ENCODE measurements around the gene CNGA3.

The CNGA3 gene

GRCh38 chr2:98396745-98397355, 50.6 kb downstream of the CNGA3 start:
- Histone ChIP-seq H3K4me3 (replicated peaks; ENCODE audit: insufficient read depth, low read length) (no peak overlapping the region), H3K27ac (replicated peaks) (no peak overlapping the region), H3K27me3 (ENCODE audit: insufficient read depth, poor library complexity, severe bottlenecking) (peaks cover 3% of the 10 kb centered on the region)
- TF ChIP-seq, protein P1, sequence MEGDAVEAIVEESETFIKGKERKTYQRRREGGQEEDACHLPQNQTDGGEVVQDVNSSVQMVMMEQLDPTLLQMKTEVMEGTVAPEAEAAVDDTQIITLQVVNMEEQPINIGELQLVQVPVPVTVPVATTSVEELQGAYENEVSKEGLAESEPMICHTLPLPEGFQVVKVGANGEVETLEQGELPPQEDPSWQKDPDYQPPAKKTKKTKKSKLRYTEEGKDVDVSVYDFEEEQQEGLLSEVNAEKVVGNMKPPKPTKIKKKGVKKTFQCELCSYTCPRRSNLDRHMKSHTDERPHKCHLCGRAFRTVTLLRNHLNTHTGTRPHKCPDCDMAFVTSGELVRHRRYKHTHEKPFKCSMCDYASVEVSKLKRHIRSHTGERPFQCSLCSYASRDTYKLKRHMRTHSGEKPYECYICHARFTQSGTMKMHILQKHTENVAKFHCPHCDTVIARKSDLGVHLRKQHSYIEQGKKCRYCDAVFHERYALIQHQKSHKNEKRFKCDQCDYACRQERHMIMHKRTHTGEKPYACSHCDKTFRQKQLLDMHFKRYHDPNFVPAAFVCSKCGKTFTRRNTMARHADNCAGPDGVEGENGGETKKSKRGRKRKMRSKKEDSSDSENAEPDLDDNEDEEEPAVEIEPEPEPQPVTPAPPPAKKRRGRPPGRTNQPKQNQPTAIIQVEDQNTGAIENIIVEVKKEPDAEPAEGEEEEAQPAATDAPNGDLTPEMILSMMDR (IDR thresholded peaks at IDR 0.05; ENCODE audit: insufficient read depth, low read length) = no peak
- TF ChIP-seq SPI1 (IDR thresholded peaks at IDR 0.05; ENCODE audit: borderline replicate concordance, low read depth) (no peak), GABPA (IDR thresholded peaks at IDR 0.05; ENCODE audit: low read depth) (no peak), REST (IDR thresholded peaks at IDR 0.05; ENCODE audit: insufficient replicate concordance, low read depth) (no peak), POLR2AphosphoS5 (IDR thresholded peaks at IDR 0.05; ENCODE audit: low read depth) (no peak)
- DNase-seq (ENCODE audit: low read depth in 1 of 2, low spot score in 1 of 2) = no peak

DNA sequence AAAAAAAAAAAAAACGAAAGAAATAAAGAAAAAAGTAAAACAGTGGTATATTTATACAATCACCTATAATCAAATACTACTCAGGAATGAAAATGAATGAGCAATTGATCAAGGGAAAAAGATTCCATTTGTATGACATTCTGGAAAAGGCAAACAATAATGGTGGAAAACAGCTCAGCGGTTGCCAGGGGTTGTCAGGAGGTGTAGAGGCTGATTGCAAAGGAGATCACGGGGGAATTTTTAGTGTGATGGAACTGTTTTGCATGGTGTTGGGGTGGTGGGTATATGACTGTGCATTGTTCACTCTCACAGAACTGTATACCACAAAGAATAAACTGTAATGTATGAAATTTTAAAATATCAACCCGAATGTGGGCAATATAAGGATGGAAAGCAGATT, 52.9 kb downstream of the CNGA3 start:
- Histone ChIP-seq H3K27me3 (ENCODE audit: insufficient read depth, poor library complexity, severe bottlenecking) (peaks cover 3% of the 10 kb centered on the region), H3K4me3 (replicated peaks; ENCODE audit: insufficient read depth, low read length) (no peak overlapping the region), H3K27ac (replicated peaks) (no peak overlapping the region)
- TF ChIP-seq GABPA (IDR thresholded peaks at IDR 0.05; ENCODE audit: low read depth) (no peak), POLR2AphosphoS5 (IDR thresholded peaks at IDR 0.05; ENCODE audit: low read depth) (no peak), REST (IDR thresholded peaks at IDR 0.05; ENCODE audit: insufficient replicate concordance, low read depth) (no peak), SPI1 (IDR thresholded peaks at IDR 0.05; ENCODE audit: borderline replicate concordance, low read depth) (no peak)
- TF ChIP-seq, protein P1 (IDR thresholded peaks at IDR 0.05; ENCODE audit: insufficient read depth, low read length) = no peak
- no peak for DNase-seq (ENCODE audit: low read depth in 1 of 2, low spot score in 1 of 2)

GRCh38 chr2:98403878-98404277, 57.6 kb downstream of the CNGA3 start:
- TF ChIP-seq, protein P1 (IDR thresholded peaks at IDR 0.05; ENCODE audit: insufficient read depth, low read length) = no peak
- TF ChIP-seq SPI1 (IDR thresholded peaks at IDR 0.05; ENCODE audit: borderline replicate concordance, low read depth) (no peak), GABPA (IDR thresholded peaks at IDR 0.05; ENCODE audit: low read depth) (no peak), REST (IDR thresholded peaks at IDR 0.05; ENCODE audit: insufficient replicate concordance, low read depth) (no peak)

More at GRCh38 chr2:98403878-98404277, 57.6 kb downstream of the CNGA3 start:
- H3K4me3 ChIP-seq (replicated peaks; ENCODE audit: insufficient read depth, low read length) = no peak overlapping the region
- peaks cover 3% of the 10 kb centered on the region for H3K27me3 ChIP-seq (ENCODE audit: insufficient read depth, poor library complexity, severe bottlenecking)
- no peak for DNase-seq (ENCODE audit: low read depth in 1 of 2, low spot score in 1 of 2)
- no peak overlapping the region for H3K27ac ChIP-seq (replicated peaks)

Data from HL-60 (cell line).